Caco-2 (cell line): Measurements from ENCODE around the gene ATXN7L2. TPM values are rescaled to one million over a fixed set of nuclear protein-coding genes. Genes with fewer than 3 reads are reported as not detected.
A peak's percentile ranks its signal among the peaks of the same experiment; 100 is the strongest.

Source experiments
- BruUV-seq: library from RNA; stranded (reverse); fragments of 400-500 nt; replicated peaks from 2 replicates; lab custom pipeline; 2021; lab: Mats Ljungman, UMichigan
- CTCF ChIA-PET: fragments of 300-600 bp; sonication (Branson Sonifier 250); formaldehyde crosslinking; loops from one replicate; lab custom pipeline; 2022; ENCODE audit warnings: antibody characterized with exemption; lab: Charles Lee
- POLR2A ChIA-PET: fragments of 300-600 bp; sonication (Branson Sonifier 250); formaldehyde crosslinking; loops from one replicate; lab custom pipeline; 2022; ENCODE audit warnings: antibody characterized with exemption; lab: Charles Lee
- DNase-seq, 2 experiments: peaks; one replicate each; pipeline versions ENCODE4 v3.0.0 to v3.0.0-alpha.2; 2020 to 2022
- H3K27me3 ChIP-seq: replicated peaks from 2 replicates; pipeline ENCODE4 v1.6.0; 2011; ENCODE audit warnings: low read length; ENCODE audit not compliant: control insufficient read depth, insufficient read depth
- H3K36me3 ChIP-seq: 2 replicates; pipeline ENCODE4 v1.5.1; 2011; ENCODE audit warnings: low read length; ENCODE audit not compliant: control insufficient read depth, insufficient read depth
- H3K4me1 ChIP-seq: fragments of 250-450 bp; sonication (Bioruptor Pico); 2 replicates; pipeline ENCODE4 v1.5.1; 2020; ENCODE audit warnings: mild to moderate bottlenecking
- H3K4me3 ChIP-seq: 2 replicates; pipeline ENCODE4 v1.5.1; 2011; ENCODE audit warnings: low read depth, mild to moderate bottlenecking, control low read depth, low read length
- H3K9me3 ChIP-seq: fragments of 250-450 bp; sonication (Bioruptor Pico); 2 replicates; pipeline ENCODE4 v1.5.1; 2020; ENCODE audit warnings: mild to moderate bottlenecking, moderate library complexity
- H3K27ac Mint-ChIP-seq: one replicate; pipeline ENCODE4 v1.8.0; 2022; ENCODE audit warnings: mixed read lengths; ENCODE audit not compliant: unreplicated experiment
- H3K27me3 Mint-ChIP-seq: one replicate; pipeline ENCODE4 v1.8.0; 2022; ENCODE audit warnings: mixed read lengths; ENCODE audit not compliant: insufficient read depth, unreplicated experiment
- H3K36me3 Mint-ChIP-seq: one replicate; pipeline ENCODE4 v1.8.0; 2022; ENCODE audit warnings: mild to moderate bottlenecking, mixed read lengths; ENCODE audit not compliant: insufficient read depth, unreplicated experiment
- H3K4me1 Mint-ChIP-seq: one replicate; pipeline ENCODE4 v1.8.0; 2022; ENCODE audit warnings: low read depth, mixed read lengths; ENCODE audit not compliant: unreplicated experiment
- H3K4me3 Mint-ChIP-seq: one replicate; pipeline ENCODE4 v1.8.0; 2022; ENCODE audit warnings: mild to moderate bottlenecking, moderate library complexity, mixed read lengths; ENCODE audit not compliant: unreplicated experiment
- H3K9me3 Mint-ChIP-seq: one replicate; pipeline ENCODE4 v1.8.0; 2022; ENCODE audit warnings: mixed read lengths; ENCODE audit not compliant: unreplicated experiment
- intact Hi-C: fragments of 100-400 bp; cut with micrococcal nuclease; formaldehyde crosslinking; loops from one replicate; pipeline ENCODE4 v1.10.0; 2022; ENCODE audit not compliant: unreplicated experiment
- total RNA-seq: library from RNA; stranded (reverse); gene quantifications from 2 replicates; pipeline ENCODE4 v1.2.3, GENCODE V29; 2022
- TF ChIP-seq, protein P1 (sequence below), 2 experiments: fragments of 200-600 bp in 1 of 2; IDR thresholded peaks; 1 replicate in 1 of 2; 2 replicates in 1 of 2; pipeline versions ENCODE4 v1.5.1 to v1.8.0; 2011 to 2022; ENCODE audit warnings: antibody characterized with exemption in 1 of 2, control low read depth in 1 of 2, inconsistent platforms in 1 of 2, low read depth in 1 of 2, low read length in 1 of 2, mild to moderate bottlenecking in 1 of 2, moderate library complexity in 1 of 2; ENCODE audit not compliant: insufficient read depth in 1 of 2, severe bottlenecking in 1 of 2, unreplicated experiment in 1 of 2

ATXN7L2 gene
- total RNA-seq, 1 experiment from 2014 or later: 4.0 TPM

- H3K9me3 ChIP-seq: no peaks in the 10 kb centered on the region
- H3K4me3 Mint-ChIP-seq: peak within 1 kb of the TSS; percentile 76
- ChIA-PET CTCF (interaction anchor here (0.6 to 1.3 kb wide), 4 partner anchors 9 to 23 kb away, joined by 3 to 6 read pairs (median 4); no protein-coding TSS in a partner anchor), POLR2A (no interaction called here)
- no peaks in the 10 kb centered on the region for H3K36me3 Mint-ChIP-seq
- peak in 1 of 2 experiments; percentile 61 for DNase-seq
- H3K4me1 ChIP-seq: no peaks in the 10 kb centered on the region
- no peaks in the 10 kb centered on the region for H3K9me3 Mint-ChIP-seq
- peak within 1 kb of the TSS; percentile 45 for H3K4me3 ChIP-seq
- intact Hi-C loops: no loop called here
- no TSS peak for BruUV-seq
- peaks cover 6% of the 10 kb centered on the region for H3K4me1 Mint-ChIP-seq
- H3K27me3 ChIP-seq: no peaks in the 10 kb centered on the region
- H3K27ac Mint-ChIP-seq: peak within 1 kb of the TSS; percentile 30
- no peaks in the 10 kb centered on the region for H3K36me3 ChIP-seq
- TF ChIP-seq, protein P1, sequence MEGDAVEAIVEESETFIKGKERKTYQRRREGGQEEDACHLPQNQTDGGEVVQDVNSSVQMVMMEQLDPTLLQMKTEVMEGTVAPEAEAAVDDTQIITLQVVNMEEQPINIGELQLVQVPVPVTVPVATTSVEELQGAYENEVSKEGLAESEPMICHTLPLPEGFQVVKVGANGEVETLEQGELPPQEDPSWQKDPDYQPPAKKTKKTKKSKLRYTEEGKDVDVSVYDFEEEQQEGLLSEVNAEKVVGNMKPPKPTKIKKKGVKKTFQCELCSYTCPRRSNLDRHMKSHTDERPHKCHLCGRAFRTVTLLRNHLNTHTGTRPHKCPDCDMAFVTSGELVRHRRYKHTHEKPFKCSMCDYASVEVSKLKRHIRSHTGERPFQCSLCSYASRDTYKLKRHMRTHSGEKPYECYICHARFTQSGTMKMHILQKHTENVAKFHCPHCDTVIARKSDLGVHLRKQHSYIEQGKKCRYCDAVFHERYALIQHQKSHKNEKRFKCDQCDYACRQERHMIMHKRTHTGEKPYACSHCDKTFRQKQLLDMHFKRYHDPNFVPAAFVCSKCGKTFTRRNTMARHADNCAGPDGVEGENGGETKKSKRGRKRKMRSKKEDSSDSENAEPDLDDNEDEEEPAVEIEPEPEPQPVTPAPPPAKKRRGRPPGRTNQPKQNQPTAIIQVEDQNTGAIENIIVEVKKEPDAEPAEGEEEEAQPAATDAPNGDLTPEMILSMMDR (IDR thresholded peaks at IDR 0.05; ENCODE audit: insufficient read depth in 1 of 2, low read depth in 1 of 2, low read length in 1 of 2, severe bottlenecking in 1 of 2, unreplicated experiment in 1 of 2): no peak
- H3K27me3 Mint-ChIP-seq: peaks cover 10% of the 10 kb centered on the region
Observed at GRCh38 chr1:109509176-109510134, 25.8 kb downstream of the ATXN7L2 start, which contains the start of gene AMIGO1. Gene AMIGO1, minus strand, starts transcription at chr1:109509727. Its CDS starts 815 bp downstream, at chr1:109508912.

DNA sequence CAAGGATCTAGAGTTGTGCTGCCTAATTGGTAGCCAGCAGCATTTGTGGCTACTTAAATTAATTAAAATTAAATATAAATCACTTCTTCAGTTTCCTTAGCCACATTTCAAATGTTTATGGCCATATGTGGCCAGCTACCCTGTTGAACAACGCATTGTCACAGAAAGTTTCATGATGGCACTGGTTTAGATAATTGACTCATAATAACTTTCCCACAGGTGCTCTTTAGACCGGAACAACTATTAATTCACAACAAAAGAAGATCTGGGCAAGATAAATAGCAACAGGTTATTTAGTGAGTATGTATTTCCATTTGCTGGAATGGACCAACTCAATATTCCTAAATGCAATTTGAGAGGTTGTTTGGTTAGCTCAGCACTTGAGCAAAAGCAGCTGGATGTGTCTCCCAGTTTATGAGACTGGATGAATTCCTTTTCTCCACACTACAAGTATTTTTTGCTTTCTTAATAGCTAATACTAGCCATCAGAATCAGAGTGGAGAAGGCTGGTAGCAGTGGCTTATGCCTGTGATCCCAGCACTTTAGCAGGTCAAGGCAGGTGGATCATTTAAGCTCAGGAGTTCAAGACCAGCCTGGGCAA, 29.5 kb downstream of the ATXN7L2 start:
- Histone ChIP-seq H3K36me3 (no peaks in the 10 kb centered on the region), H3K27me3 (no peaks in the 10 kb centered on the region), H3K4me1 (no peaks in the 10 kb centered on the region), H3K9me3 (no peaks in the 10 kb centered on the region), H3K4me3 (no peak overlapping the region)
- TF ChIP-seq, protein P1 (IDR thresholded peaks at IDR 0.05; ENCODE audit: insufficient read depth in 1 of 2, low read depth in 1 of 2, low read length in 1 of 2, severe bottlenecking in 1 of 2, unreplicated experiment in 1 of 2): no peak
- intact Hi-C loops: no loop called here
- ChIA-PET CTCF (no interaction called here), POLR2A (no interaction called here)
- Mint-ChIP-seq H3K27ac (no peak overlapping the region), H3K27me3 (peaks cover 10% of the 10 kb centered on the region), H3K36me3 (no peaks in the 10 kb centered on the region), H3K4me1 (peaks cover 6% of the 10 kb centered on the region), H3K9me3 (no peaks in the 10 kb centered on the region), H3K4me3 (no peak overlapping the region)
- DNase-seq: no peak
- no TSS peak for BruUV-seq

GRCh38 chr1:109514846-109515245, 31.1 kb downstream of the ATXN7L2 start:
- DNase-seq: no peak
- Mint-ChIP-seq H3K27ac (no peak overlapping the region), H3K27me3 (peaks cover 5% of the 10 kb centered on the region), H3K36me3 (no peaks in the 10 kb centered on the region), H3K4me3 (no peak overlapping the region), H3K4me1 (peaks cover 6% of the 10 kb centered on the region), H3K9me3 (no peaks in the 10 kb centered on the region)
- Histone ChIP-seq H3K4me1 (no peaks in the 10 kb centered on the region), H3K9me3 (no peaks in the 10 kb centered on the region), H3K27me3 (no peaks in the 10 kb centered on the region), H3K36me3 (no peaks in the 10 kb centered on the region), H3K4me3 (no peak overlapping the region)
- intact Hi-C loops: no loop called here
- ChIA-PET CTCF (interaction anchor here (0.7 kb wide), 1 partner anchor 97 kb away, joined by 3 read pairs; no protein-coding TSS in a partner anchor), POLR2A (no interaction called here)
- TF ChIP-seq, protein P1 (IDR thresholded peaks at IDR 0.05; ENCODE audit: insufficient read depth in 1 of 2, low read depth in 1 of 2, low read length in 1 of 2, severe bottlenecking in 1 of 2, unreplicated experiment in 1 of 2): no peak
- BruUV-seq: no TSS peak
